GM18519 (cell line): ENCODE results near the gene CPNE9.

ENCODE experiments used
- ATAC-seq: cut with Tn5 transposase; IDR thresholded peaks from one replicate; pipeline ENCODE4 v1.9.1; 2021; ENCODE audit warnings: mild to moderate bottlenecking, moderate library complexity; ENCODE audit not compliant: unreplicated experiment, low FRiP score

CPNE9 gene

GRCh38 chr3:9713142-9713541 lies 9.5 kb downstream of the CPNE9 start:
- no peak for ATAC-seq

DNA sequence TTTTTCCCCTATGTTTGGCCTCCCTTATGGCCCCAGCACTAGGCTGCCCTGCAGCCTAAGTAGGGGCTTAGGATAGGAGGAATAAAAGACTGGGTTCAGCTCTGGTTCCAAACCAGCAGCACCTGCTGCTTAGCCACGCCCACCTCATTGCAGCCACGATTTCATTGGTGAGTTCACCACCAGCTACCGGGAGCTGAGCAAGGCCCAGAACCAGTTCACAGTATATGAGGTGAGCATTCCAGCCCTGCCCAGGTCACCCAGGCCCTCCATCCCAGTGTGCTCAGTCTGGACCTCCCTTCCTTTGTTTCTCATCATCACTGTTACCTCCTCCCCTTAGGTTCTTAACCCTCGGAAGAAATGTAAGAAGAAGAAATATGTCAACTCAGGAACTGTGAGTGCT lies 11.5 kb downstream of the CPNE9 start:
- no peak for ATAC-seq

DNA sequence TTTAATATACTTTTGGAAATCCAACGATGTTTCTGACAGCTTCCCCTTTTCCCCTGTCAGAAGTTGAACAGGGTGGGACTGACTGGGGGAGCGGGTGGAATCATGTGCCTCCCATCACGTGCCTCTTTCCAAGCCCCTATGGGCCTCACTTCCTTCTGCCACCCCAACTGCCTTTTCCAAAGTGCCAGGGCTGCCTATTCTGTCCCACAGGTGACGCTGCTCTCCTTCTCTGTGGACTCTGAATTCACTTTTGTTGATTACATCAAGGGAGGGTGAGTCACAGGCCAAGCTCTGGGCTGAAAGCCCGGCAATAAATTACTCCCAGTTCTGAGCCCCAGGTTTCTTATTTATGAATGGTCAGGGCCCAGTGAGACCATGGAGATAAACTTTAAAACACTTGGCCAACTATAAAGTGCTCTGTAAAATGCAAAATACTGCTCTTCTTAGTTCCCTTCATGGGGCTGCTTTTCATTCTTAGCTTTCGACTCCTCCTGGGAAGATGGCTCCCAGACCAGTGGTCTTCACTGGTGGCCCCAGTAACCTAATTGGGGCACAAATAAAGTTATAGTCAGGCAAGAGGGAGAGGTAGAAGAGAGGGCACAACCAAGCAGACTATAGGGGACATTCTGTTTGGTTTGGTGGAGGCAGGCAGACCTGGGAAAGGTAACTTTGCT lies 12.3 kb downstream of the CPNE9 start:
- ATAC-seq, result no peak

DNA sequence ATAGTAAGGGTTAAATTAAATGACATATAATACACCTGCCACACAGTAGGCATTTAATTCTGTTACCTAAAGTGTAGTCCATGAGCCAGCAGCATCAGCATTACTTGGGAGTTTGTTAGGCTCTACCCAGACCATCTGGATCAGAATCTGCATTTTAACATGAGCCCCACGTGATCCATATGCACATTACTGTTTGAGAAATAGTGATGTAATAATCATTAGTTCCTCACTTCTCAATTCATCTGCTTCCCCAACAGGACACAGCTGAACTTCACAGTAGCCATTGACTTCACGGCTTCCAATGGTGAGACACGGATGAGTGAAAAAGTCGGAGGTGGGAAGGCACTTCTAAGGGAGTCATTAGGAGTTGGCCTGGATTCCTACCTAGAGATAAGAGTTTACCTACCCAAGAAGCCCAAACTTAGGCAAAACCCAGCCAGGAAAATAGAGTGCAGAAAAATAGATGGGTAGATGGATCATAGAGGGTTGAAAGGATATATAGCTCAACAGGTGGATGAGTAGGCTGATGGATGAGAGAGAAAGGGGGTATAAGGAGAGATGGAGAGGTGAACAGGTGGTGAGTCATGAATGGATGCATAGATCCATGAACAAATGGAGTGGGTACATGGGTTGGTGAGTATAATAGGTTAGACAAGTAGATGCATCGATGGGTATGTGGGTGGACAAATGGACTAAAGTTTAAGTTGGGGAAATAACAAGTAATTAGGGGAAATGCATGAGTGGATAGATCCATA lies 13.3 kb downstream of the CPNE9 start:
- ATAC-seq, result no peak

GRCh38 chr3:9717563-9717962 lies 13.9 kb downstream of the CPNE9 start:
- no peak for ATAC-seq

DNA sequence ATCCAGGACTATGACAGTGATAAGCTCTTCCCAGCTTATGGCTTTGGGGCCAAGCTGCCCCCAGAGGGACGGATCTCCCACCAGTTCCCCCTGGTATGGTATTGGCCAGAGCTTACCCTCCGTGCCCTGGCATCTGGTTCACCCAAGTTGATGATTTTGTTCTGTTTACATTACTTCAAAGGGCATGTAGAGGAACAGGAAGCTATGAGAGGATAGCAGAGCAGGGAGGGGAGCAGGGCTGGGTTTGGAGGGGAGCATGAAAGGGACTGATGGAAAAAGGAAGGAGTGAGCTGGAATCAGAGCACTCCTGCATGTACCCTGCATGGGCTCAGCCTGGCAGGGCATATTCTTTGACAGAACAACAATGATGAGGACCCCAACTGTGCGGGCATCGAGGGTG lies 14.5 kb downstream of the CPNE9 start:
- no peak for ATAC-seq

- ATAC-seq, result no peak
Measured at GRCh38 chr3:9721015-9721699, 17.5 kb downstream of the CPNE9 start.

- no peak for ATAC-seq
Measured at GRCh38 chr3:9721700-9722060, 18.0 kb downstream of the CPNE9 start.

DNA sequence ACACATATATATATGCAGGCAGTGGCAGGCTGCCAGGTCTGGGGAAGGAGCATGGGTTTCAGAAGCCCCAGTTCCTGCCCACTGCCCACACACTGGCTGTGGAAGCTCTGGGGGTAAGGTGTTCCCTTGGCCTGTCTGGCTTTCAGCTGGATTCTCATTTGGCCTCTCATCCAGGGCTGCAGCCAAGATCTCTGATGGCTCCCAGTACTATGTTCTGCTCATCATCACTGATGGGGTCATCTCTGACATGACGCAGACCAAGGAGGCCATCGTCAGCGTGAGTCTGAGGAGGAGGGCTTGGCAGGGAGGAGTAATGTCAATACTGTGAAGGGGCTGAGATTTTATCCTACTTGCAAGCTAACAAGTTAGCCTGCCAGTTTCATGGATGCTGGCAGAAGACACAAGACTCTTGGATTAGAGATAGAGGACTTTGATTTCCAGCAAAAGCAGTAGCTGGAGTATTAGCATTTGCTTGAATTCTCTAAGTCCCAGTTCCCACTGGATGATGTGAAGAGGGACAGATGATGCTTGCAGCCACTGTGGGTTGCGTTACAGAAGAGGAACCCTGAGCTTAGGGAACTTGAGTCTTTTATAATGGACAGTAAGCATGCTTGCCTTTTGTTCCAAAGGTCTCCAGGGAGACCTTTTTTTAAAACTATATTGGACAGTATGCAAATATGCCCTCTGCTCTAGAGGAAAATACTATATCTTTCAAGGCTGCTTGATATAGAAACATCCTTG lies 22.3 kb downstream of the CPNE9 start:
- ATAC-seq, result no peak

DNA sequence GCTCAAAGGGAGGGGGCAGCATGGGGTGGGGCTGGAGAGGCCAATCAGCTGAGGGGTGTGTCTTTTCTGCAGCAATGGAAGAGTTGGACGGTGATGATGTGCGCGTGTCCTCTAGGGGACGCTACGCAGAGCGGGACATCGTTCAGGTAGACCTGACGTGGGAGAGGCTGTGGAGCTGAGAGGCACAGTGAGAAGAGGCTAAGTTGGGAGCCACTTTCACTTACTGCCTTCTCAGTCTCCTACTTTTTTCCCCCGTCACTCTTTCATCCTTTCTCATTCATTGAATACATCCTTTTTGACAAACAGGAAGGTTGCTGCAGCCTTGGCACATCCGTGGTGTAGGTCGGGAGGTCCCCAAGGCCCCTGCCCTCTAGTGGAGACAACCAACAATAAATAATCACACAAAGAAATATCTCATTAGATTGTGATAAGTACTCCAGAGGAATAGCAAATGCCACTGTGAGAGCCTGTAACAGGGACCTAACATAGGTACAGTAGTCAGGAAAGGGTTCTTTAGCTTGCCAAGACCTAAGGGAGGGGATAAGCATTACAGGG lies 23.5 kb downstream of the CPNE9 start:
- ATAC-seq, result no peak

DNA sequence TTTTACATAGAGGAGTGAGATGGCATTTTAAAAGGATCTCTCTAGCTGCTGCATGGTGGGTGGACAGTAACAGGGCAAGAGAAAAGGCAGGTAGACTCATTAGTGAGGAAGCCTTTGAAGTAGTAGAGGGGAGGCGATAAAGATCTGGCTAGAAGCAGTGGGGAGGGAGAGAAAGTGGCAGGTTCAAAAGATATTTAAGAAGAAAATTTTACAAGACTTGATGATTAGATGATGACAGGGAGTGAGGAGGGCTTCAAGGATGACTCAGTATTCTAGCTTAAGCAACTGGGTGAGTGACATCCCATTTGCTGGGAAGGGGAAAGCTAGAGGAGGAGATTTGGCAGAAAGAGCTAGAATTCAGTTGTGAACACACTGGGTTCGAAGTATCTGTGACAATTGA lies 24.1 kb downstream of the CPNE9 start:
- no peak for ATAC-seq

GRCh38 chr3:9729419-9729818 lies 25.8 kb downstream of the CPNE9 start:
- ATAC-seq, result no peak

DNA sequence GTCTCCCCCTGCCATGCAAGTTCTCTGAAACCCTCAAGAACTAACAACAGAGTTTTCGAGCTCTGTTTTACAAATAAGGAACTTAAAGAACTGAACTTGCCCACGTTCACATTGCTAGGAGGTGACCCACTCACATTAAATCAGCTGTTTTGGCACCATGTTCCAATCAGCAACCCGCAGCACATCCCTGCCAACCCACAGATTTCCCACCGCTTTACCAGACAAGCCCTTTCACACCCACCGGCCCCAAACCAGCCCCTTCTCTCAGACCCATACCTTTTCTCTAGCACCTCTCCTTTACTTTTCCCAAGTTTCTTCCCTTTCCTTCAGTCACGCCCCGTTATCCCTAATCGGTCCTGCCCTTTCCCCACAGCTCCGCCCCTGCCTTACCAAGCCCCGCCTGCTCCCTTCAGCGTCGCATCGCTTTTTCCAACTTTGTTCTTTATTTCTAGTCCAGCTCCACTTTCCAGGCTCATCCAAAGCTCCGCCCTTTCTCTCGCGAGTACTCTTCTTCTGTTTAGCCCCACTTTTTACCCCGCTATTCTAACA lies 27.1 kb downstream of the CPNE9 start:
- ATAC-seq, result peak; percentile 16

DNA sequence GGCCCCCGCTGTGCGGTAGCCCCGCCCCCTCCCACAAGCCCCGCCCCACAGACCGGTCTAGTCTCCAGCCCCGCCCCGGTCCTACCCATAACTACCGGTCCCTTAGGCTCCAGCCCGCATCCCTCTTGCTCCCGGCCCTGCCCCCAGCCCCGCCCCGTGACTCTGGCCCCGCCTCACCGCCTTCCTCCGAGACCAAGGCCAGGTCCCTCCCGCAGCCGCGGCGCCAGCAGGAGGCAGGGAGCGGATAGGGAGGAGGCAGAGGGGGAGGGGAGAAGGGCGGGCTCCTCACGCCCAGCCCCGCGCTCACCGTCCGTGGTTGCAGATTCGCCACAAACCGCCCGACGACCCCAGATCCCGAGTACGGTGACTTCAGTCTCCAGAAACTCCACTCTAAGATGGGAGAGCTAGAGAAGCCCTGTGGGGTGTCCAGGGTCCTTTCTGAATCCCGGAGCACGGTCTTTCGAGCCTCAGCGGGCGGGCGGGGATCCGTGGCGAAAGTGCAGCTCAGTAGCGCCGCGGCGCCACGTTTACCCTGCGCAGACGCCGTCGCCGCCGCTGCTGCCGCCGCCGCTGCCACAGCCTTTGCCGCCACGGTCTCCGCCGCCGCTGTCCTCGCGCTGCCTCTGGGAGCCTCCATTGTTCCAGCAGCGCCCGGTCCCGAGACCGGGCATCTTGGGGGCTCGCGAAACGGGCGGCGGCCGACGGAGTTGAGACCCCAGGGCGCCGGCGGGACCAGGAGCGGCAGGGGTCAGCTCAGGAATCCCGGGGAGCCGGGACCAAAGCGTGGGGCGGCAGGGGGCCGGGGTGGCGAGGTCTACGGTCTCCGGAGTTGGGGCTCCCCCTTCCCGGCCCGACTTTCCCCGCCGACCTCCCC lies 27.8 kb downstream of the CPNE9 start, which contains the start of gene BRPF1:
TSS of gene BRPF1 (plus strand) at position 530 of the 874 bp plus-strand sequence. CDS start 2,406 bp downstream, outside the sequence.
- ATAC-seq, result peak; percentile 85

- no peak for ATAC-seq
Measured at GRCh38 chr3:9732080-9732739, 28.6 kb downstream of the CPNE9 start.

DNA sequence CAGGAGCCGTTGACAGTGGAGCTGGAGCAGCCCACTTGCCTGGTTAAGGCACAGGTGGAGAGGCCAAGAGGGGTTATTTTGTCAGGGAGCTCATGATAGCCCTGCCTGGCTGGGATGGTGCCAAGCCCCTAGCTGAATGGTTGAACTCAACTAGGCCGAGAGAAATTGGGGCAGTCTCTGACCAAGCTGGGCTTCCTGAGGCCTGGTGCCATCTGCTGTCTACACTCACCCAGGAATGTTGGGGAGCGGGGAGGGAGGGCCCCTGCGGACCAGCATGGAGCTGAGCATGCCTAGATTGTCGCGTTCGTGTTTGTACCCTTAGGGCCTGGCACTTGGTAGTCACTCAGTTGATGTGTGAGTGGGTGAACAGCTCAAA lies 29.1 kb downstream of the CPNE9 start:
- no peak for ATAC-seq

DNA sequence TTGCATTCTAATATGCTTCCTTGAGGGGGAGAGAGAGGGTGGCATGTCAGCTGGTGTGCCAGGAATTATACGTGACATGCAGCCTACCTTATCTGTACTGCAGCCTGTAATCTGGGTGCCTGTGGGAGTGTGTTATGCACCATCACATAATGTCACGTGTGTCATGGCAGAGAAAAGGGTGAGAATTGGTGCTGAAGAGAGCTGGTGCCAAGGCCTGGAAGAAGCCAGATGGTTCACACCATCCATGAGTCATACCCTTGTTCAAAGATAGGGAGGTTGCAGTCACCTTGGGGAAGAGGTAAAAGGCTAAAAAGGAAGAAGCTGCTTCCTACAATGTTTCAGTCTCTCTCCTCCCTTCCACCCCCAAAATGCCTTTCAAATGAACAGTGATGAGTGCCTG lies 33.2 kb downstream of the CPNE9 start:
- no peak for ATAC-seq

GRCh38 chr3:9739181-9739580 lies 35.5 kb downstream of the CPNE9 start:
- ATAC-seq, result no peak

- ATAC-seq, result no peak
Measured at GRCh38 chr3:9742560-9742959, 38.9 kb downstream of the CPNE9 start.
